CD4-positive, alpha-beta T cell treated with Interleukin-15 for 1 hour (primary cell): Measurements from ENCODE around the gene LRRTM4.

ENCODE experiments used
- DNase-seq: peaks from one replicate; pipeline ENCODE4 v3.0.0-alpha.2; 2020

LRRTM4 gene

DNA sequence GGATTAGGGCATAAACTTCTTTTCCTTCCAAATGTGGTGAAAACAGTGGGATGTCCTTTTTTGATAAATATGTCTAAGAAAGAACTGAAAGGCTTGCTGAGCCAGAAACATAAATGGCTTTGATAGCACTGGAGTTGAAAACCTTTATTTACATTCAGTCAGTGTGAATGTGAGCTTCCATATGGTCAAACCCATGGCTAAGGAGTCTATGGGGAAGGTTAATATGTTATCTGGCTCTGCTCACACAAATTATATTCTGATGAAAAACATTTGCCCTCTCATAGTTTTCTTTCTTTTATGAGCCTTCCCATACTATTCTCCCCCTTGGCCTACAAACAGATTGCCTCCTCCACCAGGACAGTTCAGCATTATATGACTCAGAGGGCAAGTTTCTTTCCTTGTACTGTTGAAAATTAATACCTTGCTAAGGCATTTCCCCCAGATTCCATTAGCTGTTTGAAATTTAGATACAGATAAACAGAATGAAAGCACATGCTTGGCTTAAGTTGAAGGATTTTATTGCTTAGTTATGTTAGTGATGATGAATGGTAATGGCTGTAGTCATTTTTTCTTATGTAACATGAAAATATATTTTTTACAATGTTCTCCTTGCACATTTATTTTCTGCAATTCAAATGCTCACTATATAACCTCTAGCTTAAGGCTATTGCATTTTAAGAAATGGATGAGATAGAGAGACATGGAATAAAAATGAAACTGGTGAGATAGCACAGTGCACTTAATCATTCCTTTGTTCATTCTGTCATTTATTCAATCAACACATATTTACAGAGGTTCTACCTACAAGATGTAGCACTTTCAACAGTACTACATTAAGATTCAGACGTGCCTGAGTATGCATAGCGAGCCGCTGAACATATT lies 544.1 kb downstream of the LRRTM4 start:
- no peak for DNase-seq

DNA sequence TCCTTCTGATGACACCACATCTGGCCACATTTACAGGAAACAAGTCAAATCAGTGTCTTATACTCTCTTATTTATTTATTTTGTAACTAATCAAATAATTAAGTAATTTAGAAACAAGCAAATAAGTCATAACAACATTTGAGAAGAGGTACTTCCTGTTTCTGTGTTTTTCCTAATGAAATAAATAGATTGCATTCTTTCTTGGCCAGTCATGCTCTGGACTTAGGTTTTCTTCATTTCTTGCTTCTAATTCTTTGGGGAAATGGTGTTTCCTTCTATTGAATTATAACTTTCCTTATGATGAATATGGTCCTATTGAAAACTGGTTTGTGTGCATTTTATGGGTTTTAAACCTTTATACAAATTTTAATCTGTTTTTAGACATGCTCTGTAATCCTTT lies 546.4 kb downstream of the LRRTM4 start:
- DNase-seq = no peak

DNA sequence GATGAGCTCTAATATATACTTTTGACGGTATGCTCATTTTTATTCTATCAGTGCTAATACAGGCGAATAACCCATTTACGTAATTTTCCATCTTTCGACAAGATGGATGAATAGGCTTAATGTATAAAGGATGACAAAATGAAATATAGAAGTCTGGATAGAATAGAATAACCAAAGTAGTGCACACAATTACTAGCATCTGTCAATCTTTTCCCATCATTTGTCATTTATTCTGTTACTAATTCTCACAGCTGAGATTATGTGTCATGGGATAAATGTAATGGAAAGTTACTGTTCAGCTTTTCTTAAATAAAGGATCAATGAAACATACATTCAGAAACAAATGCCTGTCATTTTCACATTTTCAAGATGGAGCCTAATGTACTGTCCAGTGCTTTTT lies 548.6 kb downstream of the LRRTM4 start:
- no peak for DNase-seq

GRCh38 chr2:76965772-76966171 lies 556.4 kb downstream of the LRRTM4 start:
- no peak for DNase-seq

- DNase-seq = no peak
Observed at GRCh38 chr2:76958749-76959148, 563.4 kb downstream of the LRRTM4 start.

DNA sequence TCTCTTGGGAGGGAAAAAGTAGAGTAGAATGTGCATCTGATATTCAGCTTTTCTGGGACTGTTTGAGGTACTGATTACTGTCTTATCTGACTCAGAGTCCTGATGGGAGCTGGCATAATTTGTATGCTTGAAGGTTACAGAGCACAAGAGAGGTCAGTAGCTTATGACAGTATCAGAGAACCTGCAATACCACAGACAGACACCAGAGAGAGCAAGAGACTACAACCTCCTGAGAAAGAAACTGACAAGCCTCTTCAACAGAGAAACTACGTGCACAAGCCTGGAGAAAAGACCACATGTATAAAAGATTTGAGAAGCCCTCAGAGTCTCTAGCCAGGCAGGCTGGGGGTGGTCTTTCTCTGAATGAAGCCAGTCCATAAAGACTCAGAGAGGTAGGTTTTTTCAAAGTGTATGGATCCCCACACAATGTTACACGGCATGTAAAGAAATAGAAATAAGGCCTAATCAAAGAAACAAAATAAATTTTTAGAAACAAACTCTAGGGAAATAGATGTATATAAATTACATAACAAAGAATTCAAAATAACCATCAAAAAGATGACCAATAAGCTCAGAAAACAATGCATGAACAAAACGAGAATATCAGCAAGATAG lies 568.3 kb downstream of the LRRTM4 start:
- DNase-seq = no peak

DNA sequence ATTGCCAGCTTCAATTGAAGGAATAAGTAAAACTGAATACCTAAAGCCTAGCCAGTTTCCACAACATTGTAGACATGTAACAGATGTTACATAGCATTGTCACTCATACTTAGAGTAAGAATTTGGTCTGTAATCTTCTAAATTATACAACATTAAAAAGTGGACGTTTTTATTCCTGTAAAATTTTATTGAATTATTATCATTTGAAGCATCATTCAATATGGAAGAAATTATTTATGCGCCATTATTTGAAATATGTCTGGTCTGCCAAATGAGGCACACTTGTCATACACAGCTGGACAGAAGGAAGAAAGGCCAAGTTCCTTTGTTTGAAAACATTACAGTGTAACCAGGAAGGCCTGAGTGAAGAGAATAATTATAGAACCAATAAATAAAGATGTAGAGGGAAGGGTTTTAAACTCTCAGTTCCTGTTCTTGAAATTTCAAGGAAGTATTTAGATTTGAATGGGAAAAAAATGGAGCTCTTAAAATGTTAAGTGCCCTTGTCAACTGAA lies 575.5 kb downstream of the LRRTM4 start:
- no peak for DNase-seq

DNA sequence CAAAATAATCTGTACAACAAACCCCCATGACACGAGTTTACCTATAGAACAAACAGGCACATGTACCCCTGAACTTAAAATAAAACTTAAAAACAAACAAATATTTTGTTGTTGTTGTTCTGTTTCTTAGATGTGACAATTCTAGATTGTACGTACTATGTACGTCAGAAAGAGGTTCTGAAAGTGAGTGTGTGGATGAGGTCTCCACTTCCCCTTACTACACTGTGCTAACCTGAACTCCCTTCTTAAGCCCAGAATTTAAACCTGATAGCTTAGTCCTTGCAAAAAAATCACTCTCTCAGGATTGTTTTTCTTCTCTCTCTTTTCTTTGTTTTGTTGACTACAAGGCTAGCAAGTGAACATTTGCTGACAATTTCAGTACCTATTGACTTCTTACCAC lies 581.6 kb downstream of the LRRTM4 start:
- no peak for DNase-seq

DNA sequence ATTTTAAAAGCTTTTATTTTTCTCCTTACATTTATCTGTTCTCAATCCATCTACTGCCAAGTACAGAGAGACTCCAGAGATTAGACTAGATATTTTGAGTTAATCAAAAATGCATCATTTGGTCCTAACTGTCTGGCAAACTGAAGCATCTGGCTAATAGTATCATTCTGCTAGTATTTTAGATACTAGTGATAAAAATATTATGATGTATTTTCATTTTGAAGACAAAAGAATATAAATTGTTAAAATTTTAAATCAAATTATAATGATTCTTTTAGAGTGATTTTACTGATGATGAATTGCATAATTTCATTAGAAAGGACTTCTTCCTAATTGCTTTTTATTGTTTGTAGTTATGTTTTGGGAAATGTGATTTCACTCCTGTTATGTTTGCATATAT lies 584.0 kb downstream of the LRRTM4 start:
- no peak for DNase-seq

DNA sequence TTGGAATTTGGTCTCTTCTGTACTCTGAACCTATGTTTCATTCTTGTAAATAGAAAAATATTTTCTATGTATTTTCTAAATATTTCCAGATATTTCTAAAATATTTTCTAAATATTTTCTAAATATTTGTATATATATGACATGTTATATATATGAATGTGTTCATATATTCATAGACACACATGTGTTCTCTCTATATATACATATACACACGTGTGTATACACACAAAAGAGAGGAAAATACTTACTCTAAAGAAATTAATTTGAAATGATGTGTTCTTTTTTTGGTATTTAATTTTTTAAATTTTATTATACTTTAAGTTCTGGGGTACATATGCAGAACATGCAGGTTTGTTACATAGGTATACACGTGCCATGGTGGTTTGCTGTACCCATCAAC lies 589.6 kb downstream of the LRRTM4 start:
- no peak for DNase-seq

- DNase-seq = no peak
Observed at GRCh38 chr2:76930056-76930744, 592.0 kb downstream of the LRRTM4 start.

DNA sequence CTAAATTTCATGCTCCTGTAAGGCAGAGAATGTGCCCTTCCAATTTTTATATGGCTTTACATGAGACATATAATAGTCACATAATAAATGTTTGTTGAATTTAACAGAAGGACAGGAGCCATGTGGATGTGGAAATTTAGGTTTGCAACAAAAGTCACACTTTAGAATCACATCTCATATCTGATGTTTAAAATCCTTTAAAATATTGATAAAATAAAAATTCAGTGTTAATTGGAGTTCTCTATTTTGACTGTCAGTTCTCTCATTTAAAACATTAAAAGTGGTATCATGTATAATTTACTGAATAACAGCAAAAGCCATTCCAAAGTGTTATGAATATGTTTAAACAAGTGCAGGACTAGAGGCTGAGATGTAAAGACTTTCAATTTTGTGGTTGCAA lies 594.1 kb downstream of the LRRTM4 start:
- no peak for DNase-seq

DNA sequence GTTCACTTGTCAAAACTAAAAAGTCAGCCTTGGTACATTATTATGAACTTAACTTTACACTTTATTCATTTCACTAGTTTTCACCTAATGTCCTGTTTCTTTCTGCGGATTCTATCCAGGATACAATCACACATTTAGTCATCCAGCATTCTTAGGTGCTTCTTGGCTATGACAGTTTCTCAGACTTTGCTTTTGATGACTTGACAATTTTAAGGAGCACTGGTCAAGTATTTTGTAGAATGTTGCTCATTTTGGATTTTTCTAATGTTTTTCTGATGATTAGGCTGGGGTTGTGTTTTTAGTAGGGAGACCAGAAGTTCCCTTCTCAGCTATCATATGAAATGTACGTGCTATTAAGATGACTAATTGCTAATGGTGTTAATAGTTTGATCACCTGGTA lies 601.2 kb downstream of the LRRTM4 start:
- no peak for DNase-seq

DNA sequence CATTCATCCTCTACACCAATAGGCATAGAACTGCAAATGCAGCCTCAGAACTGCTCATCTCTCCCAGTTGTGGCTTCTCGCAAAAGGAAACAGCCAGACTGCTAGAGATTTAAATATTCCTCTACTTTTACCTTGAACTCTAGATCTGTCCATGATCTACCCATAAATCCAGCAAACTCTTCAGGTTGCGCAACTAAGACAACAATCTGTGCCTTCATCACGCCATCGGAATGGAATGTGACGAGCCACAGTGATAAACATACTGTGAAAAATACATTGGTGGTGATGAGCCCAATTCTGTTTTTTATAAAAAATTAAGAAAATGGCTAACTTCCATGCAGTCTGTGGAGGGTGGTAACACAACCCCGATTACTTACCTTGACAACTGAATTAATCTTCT lies 626.7 kb downstream of the LRRTM4 start:
- no peak for DNase-seq

DNA sequence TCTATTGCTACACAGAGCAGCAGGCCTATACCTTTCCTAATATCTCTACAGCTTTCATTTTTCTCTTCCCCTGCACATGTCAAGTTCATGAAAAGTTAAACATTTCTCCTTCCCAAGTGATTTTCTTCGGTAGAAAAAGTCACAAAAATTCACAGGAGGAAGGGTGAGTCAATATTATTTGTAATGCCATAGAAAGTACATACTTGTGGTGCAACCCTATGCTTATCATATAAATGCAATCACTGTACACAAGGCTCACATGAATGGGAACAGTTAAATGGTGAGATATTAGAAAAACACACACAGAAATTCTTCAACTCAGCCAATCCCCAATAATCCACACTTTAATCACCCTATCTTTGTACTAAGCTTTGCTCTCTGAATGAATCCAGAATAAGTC lies 651.6 kb downstream of the LRRTM4 start:
- DNase-seq = no peak

GRCh38 chr2:76870011-76870410 lies 652.2 kb downstream of the LRRTM4 start:
- DNase-seq = no peak

DNA sequence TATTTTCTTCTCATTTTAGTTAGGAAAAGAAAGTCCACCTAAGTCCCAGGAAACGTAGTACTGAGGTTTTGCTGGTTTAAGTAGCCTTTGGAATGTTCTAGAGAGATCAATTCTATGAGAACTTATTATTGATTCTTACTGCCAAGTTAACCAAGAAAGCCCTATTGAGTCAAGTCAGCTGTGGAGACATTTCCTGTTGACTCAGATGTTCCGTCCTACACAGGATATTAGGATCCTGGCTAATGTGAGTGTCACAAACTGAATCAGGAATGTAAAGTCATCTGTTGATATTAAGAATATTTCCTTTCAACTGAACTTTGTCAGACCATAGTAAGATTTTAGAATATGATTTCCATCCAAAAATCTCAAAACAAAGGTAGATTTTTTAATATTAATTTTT lies 654.3 kb downstream of the LRRTM4 start:
- no peak for DNase-seq

GRCh38 chr2:76866464-76866863 lies 655.7 kb downstream of the LRRTM4 start:
- no peak for DNase-seq

DNA sequence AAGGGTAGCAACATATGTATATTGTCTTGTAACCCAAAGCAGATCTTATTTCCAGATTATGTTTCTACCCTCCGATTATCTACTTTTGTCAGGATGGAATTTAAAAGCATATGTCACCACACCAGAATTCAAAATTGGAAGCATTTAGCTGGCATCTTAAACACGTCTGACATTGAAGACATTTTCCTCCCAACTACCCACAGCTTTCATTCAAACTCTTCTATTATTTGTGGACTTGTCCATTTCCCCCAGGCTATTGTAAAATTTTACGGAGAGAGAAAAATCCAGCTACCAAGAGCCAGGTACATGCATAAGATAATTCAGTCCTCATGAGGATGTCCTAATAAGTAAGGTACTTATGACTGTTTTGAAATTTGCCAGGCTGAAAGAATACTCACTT lies 659.3 kb downstream of the LRRTM4 start:
- DNase-seq = no peak

DNA sequence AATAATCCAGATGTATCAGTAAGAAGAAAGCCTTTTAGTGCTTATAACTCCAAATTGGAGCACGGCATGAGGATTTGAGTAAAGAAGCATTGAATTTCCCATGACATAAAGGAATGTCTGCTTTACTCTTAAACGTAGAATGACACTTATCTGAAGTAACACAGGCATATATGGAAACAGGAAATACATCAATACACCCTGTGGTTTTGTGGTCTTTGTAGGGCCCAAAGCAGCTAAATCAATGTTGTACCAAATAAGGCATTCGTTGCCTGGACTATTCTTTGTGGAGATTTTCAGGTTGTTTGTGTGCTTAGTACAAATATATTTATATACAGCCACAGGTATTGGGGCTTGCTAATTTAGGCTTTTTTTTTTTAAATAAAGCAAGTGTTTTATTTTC lies 660.5 kb downstream of the LRRTM4 start:
- no peak for DNase-seq

DNA sequence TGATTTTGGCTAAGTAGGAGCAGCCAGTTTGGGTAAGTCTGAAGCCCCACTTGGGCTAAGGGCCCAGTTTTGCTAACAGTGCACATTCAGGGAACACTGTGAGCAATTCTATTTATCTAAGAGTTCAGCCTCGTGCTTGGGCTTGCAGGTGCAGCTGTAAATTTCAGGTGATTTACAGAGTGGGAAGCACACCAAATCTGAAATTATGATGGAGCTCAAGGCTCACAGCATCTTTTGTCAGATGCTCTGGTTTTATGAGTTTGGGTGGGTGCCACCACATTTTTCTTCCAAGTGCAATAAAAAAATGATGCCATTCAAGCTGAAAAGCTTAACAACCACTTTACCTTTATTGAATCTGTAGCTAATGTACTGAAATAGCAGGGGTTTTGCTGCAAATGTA lies 671.2 kb downstream of the LRRTM4 start:
- DNase-seq = no peak

DNA sequence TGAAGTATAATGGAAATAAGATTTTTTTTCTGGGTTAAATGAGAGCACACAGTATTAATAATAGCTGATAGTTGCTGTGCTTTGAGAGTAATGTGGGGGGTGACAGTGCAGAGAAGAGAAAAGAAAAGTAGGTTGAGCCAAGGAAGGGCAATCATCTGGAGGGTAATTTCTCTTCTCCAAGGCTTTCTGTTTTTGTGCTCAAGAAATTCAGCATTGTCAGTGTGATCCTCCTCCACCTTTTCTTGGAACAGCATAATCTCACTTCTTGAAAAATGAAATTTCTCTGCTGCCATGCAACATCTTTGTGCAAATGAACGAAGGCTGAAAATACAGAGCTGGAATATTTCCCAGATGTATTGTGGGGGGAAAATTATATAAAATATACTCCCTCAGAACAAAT lies 673.1 kb downstream of the LRRTM4 start:
- no peak for DNase-seq

DNA sequence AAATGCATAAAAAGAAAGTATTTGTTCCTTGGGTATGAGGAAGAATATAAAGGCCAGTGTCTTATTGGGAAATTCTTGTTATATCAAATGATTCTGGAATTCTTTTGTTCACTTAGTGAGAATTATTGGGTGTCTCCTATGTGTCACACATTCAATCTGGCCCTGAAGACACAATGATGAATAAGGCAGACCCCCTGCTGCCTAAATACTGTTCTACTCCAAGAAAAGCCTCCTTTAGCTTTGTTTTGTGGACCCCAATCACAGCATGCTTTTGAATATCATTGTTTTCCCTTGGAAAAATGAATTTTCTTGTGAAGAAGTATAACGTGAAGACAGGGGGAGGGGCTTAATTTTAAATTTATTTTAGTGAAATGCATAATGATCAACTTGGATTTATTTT lies 682.4 kb downstream of the LRRTM4 start:
- no peak for DNase-seq
